ENCODE results near the gene RBP2.

DNA sequence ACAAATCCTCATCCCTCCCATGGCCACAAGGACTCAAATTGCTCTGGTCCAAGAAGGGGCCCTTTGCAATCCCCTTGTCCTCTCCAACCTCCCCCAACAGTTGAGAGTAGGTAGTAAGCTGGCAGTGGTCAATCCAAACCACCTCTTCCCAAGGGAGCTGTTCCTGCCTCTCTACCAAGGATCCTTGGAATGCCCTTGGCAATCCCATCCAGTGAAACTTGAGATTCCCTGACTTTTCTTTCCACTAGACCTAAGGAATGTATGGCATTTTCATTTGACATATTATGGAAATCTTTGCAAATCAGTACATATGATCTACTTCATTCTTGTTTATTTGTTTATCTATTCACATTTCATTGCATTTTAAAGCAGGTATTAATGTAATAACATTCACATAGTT lies 4.8 kb upstream of the RBP2 start:
- TF ChIP-seq, protein P1, sequence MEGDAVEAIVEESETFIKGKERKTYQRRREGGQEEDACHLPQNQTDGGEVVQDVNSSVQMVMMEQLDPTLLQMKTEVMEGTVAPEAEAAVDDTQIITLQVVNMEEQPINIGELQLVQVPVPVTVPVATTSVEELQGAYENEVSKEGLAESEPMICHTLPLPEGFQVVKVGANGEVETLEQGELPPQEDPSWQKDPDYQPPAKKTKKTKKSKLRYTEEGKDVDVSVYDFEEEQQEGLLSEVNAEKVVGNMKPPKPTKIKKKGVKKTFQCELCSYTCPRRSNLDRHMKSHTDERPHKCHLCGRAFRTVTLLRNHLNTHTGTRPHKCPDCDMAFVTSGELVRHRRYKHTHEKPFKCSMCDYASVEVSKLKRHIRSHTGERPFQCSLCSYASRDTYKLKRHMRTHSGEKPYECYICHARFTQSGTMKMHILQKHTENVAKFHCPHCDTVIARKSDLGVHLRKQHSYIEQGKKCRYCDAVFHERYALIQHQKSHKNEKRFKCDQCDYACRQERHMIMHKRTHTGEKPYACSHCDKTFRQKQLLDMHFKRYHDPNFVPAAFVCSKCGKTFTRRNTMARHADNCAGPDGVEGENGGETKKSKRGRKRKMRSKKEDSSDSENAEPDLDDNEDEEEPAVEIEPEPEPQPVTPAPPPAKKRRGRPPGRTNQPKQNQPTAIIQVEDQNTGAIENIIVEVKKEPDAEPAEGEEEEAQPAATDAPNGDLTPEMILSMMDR (IDR thresholded peaks at IDR 0.05; ENCODE audit: extremely low read depth in 1 of 2, insufficient read depth in 1 of 2, low read depth in 1 of 2, low read length in 2 of 2): no peak
- TF ChIP-seq POLR2A (IDR thresholded peaks at IDR 0.05; ENCODE audit: low read depth, low read length) (no peak), EZH2 (IDR thresholded peaks at IDR 0.05; ENCODE audit: borderline replicate concordance, low read depth, low read length, severe bottlenecking) (no peak), POLR2AphosphoS5 (IDR thresholded peaks at IDR 0.05; ENCODE audit: insufficient read depth, low read depth, low read length) (no peak), MYC (IDR thresholded peaks at IDR 0.05; ENCODE audit: low read depth, low read length) (no peak), GATA2 (IDR thresholded peaks at IDR 0.05; ENCODE audit: insufficient read depth, insufficient read length, low read depth, low read length) (no peak), FOS (IDR thresholded peaks at IDR 0.05; ENCODE audit: borderline replicate concordance, insufficient read depth, low read length) (no peak)
- TF ChIP-seq, protein P2, sequence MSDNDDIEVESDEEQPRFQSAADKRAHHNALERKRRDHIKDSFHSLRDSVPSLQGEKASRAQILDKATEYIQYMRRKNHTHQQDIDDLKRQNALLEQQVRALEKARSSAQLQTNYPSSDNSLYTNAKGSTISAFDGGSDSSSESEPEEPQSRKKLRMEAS (IDR thresholded peaks at IDR 0.05; ENCODE audit: insufficient read depth, insufficient read length): no peak
